HepG2 (cell line): ENCODE data around the gene C1orf21.

Source experiments
- ATF3 ChIP-seq: sonication (generic); formaldehyde crosslinking; IDR thresholded peaks from 2 replicates; pipeline ENCODE4 v1.4.0; 2020; ENCODE audit warnings: missing genetic modification reagents
- GABPA ChIP-seq, 2 experiments: IDR thresholded peaks; 2 replicates each; pipeline ENCODE4 v1.6.1; 2011 to 2016; ENCODE audit warnings: low read depth in 2 of 2, low read length in 1 of 2, missing biosample characterization in 1 of 2, missing genetic modification characterization in 1 of 2
- HNRNPL ChIP-seq: fragments of 200-400 bp; formaldehyde crosslinking; IDR thresholded peaks from 2 replicates; pipeline ENCODE4 v1.6.1; 2017; ENCODE audit warnings: mild to moderate bottlenecking, low read depth, low read length
- JUN ChIP-seq: sonication (generic); formaldehyde crosslinking; IDR thresholded peaks from 2 replicates; pipeline ENCODE4 v1.4.0; 2020; ENCODE audit warnings: mild to moderate bottlenecking, missing genetic modification reagents
- MLX ChIP-seq: IDR thresholded peaks from 2 replicates; pipeline ENCODE4 v1.6.1; 2016
- POLR2AphosphoS5 ChIP-seq: IDR thresholded peaks from 2 replicates; pipeline ENCODE4 v1.6.1; 2012; ENCODE audit warnings: low read depth, low read length
- YEATS2 ChIP-seq: sonication (generic); formaldehyde crosslinking; IDR thresholded peaks from 2 replicates; pipeline ENCODE4 v1.4.0; 2020; ENCODE audit warnings: missing genetic modification reagents, borderline replicate concordance

- no peak for TF ChIP-seq HNRNPL
- no peak for TF ChIP-seq ATF3 (CRISPR knock-in tag)
- TF ChIP-seq GABPA (IDR thresholded peaks at IDR 0.05; ENCODE audit: low read depth, low read length), result no peak
- no peak for TF ChIP-seq GABPA (CRISPR knock-in tag; IDR thresholded peaks at IDR 0.05; ENCODE audit: low read depth)
- TF ChIP-seq MLX (CRISPR knock-in tag), result no peak
- no peak for TF ChIP-seq YEATS2 (CRISPR knock-in tag)
- no peak for TF ChIP-seq POLR2AphosphoS5
- no peak for TF ChIP-seq JUN (CRISPR knock-in tag)
These were observed 229.7 kb downstream of the C1orf21 start for GRCh38 chr1:184616504-184616903.
